Measurements from ENCODE around the gene HBQ1. TPM values are rescaled to one million over a fixed set of nuclear protein-coding genes. Genes with fewer than 3 reads are reported as not detected.
"Not testable (repeated sequence)": the region's sequence is repeated elsewhere in the genome, so short reads cannot be mapped to it uniquely, and the experiment has no call there.

The HBQ1 gene
- total RNA-seq, 1 experiment from 2014 or later, result 3.5 TPM

DNA sequence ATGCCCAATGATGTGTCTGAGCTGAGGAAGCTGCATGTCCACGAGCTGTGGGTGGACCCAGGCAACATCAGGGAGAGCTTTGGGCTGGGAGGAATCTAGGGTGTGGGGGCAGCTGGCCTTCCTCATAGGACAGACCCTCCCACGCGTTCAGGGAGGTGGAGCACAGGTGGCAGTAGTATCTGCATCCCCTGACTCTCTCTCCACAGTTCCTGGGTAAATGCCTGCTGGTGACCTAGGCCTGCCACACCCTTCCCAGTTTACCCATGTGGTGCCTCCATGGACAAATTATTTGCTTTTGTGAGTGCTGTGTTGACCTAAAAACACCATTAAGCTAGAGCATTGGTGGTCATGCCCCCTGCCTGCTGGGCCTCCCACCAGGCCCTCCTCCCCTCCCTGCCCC lies 11.2 kb upstream of the HBQ1 start:
- peaks cover 80% of the 10 kb centered on the region for H3K27me3 Mint-ChIP-seq (ENCODE audit: low read depth)
- no peak for DNase-seq
- Histone ChIP-seq H3K79me2 (ENCODE audit: insufficient read depth, low read length) (no peaks in the 10 kb centered on the region), H4K8ac (replicated peaks; ENCODE audit: insufficient read length, low read depth, low read length) (no peak overlapping the region), H3K9ac (ENCODE audit: extremely low read depth, insufficient read length, low read length) (no peak overlapping the region), H2BK20ac (ENCODE audit: low read depth, low read length, poor library complexity, severe bottlenecking) (no peak overlapping the region), H3K4ac (ENCODE audit: low read depth, low read length) (no peak overlapping the region), H4K20me1 (ENCODE audit: control insufficient read depth, insufficient read depth, insufficient read length) (no peaks in the 10 kb centered on the region), H3K9me3 (ENCODE audit: control insufficient read depth, low read depth, low read length) (no peaks in the 10 kb centered on the region), H3K14ac (ENCODE audit: insufficient read depth, low read length) (no peak overlapping the region), H3K27ac (ENCODE audit: insufficient read length, low read depth, low read length) (no peak overlapping the region), H3K23me2 (ENCODE audit: insufficient read length, low read depth, low read length, poor library complexity, severe bottlenecking) (peaks cover 8% of the 10 kb centered on the region), H3K79me1 (ENCODE audit: insufficient read depth, low read depth, low read length, poor library complexity, severe bottlenecking) (no peaks in the 10 kb centered on the region), H2BK15ac (ENCODE audit: low read depth, low read length) (no peak overlapping the region), H4K91ac (ENCODE audit: insufficient read length, low read depth, low read length) (no peak overlapping the region), H2AFZ (ENCODE audit: low read length) (no peak overlapping the region), H4K5ac (ENCODE audit: insufficient read length, low read depth, low read length) (no peak overlapping the region), H3K18ac (ENCODE audit: insufficient read length, low read depth, low read length) (no peak overlapping the region), H2BK5ac (ENCODE audit: insufficient read length, low read length) (no peak overlapping the region), H2BK120ac (ENCODE audit: low read depth, low read length, poor library complexity, severe bottlenecking) (no peak overlapping the region), H3K56ac (ENCODE audit: insufficient read length, low read depth, low read length) (no peak overlapping the region), H3K23ac (ENCODE audit: insufficient read length, low read depth, low read length) (no peak overlapping the region), H3K4me2 (ENCODE audit: insufficient read depth, insufficient read length, low read length) (no peak overlapping the region), H3K4me1 (ENCODE audit: insufficient read depth, low read length) (no peaks in the 10 kb centered on the region; the same call in 1 of the 2 replicates), H3T11ph (ENCODE audit: low read length) (no peak overlapping the region), H3K27me3 (ENCODE audit: insufficient read depth, low read length) (peaks cover 48% of the 10 kb centered on the region), H2AK5ac (ENCODE audit: insufficient read length, low read length) (no peak overlapping the region), H2BK12ac (ENCODE audit: insufficient read length, low read depth, low read length) (no peak overlapping the region)
- WGBS (ENCODE audit: extremely low coverage, insufficient read length, low lambda C conversion rate), result no CpG with 5 or more reads among the region's 3 CpGs
- H3K36me3 Mint-ChIP-seq (ENCODE audit: insufficient read depth in 1 of 3, low read depth in 3 of 3), result no peaks in the 10 kb centered on the region; a peak in 1 of 7 replicates
- no peak overlapping the region for H3K27ac Mint-ChIP-seq
- peaks cover 31 to 42% of the 10 kb centered on the region in 2 experiments for H3K4me1 Mint-ChIP-seq
- peaks cover 0 to 3% of the 10 kb centered on the region in 2 experiments; a peak in 1 of 5 replicates for H3K9me3 Mint-ChIP-seq
- TF ChIP-seq CTCF (conservative IDR thresholded peaks at IDR 0.05), result no peak
- peak overlapping the region in 1 of 2 experiments; percentile 24; a peak in 1 of 5 replicates for H3K4me3 Mint-ChIP-seq

- not testable (repeated sequence) for H2BK12ac ChIP-seq (ENCODE audit: insufficient read length, low read depth, low read length); H3K9me3 ChIP-seq (ENCODE audit: control insufficient read depth, low read depth, low read length); H3K18ac ChIP-seq (ENCODE audit: insufficient read length, low read depth, low read length); H3K4me2 ChIP-seq (ENCODE audit: insufficient read depth, insufficient read length, low read length); H3K23me2 ChIP-seq (ENCODE audit: insufficient read length, low read depth, low read length, poor library complexity, severe bottlenecking); H2BK15ac ChIP-seq (ENCODE audit: low read depth, low read length); H3K27ac Mint-ChIP-seq; H2BK120ac ChIP-seq (ENCODE audit: low read depth, low read length, poor library complexity, severe bottlenecking); H3K4me1 ChIP-seq (ENCODE audit: insufficient read depth, low read length); H3K79me2 ChIP-seq (ENCODE audit: insufficient read depth, low read length); H3K14ac ChIP-seq (ENCODE audit: insufficient read depth, low read length); H2BK5ac ChIP-seq (ENCODE audit: insufficient read length, low read length); H4K5ac ChIP-seq (ENCODE audit: insufficient read length, low read depth, low read length); H3K4ac ChIP-seq (ENCODE audit: low read depth, low read length); H4K8ac ChIP-seq (replicated peaks; ENCODE audit: insufficient read length, low read depth, low read length); H3K27ac ChIP-seq (ENCODE audit: insufficient read length, low read depth, low read length); H3K9ac ChIP-seq (ENCODE audit: extremely low read depth, insufficient read length, low read length); H2AK5ac ChIP-seq (ENCODE audit: insufficient read length, low read length); H4K20me1 ChIP-seq (ENCODE audit: control insufficient read depth, insufficient read depth, insufficient read length); H3K56ac ChIP-seq (ENCODE audit: insufficient read length, low read depth, low read length); H2BK20ac ChIP-seq (ENCODE audit: low read depth, low read length, poor library complexity, severe bottlenecking); H3T11ph ChIP-seq (ENCODE audit: low read length); H3K23ac ChIP-seq (ENCODE audit: insufficient read length, low read depth, low read length); H2AFZ ChIP-seq (ENCODE audit: low read length); H3K79me1 ChIP-seq (ENCODE audit: insufficient read depth, low read depth, low read length, poor library complexity, severe bottlenecking); H3K36me3 Mint-ChIP-seq (ENCODE audit: insufficient read depth in 1 of 3, low read depth in 3 of 3); H4K91ac ChIP-seq (ENCODE audit: insufficient read length, low read depth, low read length)
- Mint-ChIP-seq H3K4me3 (peak overlapping the region in 1 of 2 experiments; percentile 62; a peak in 2 of 5 replicates), H3K4me1 (peaks cover 37 to 44% of the 10 kb centered on the region in 2 experiments), H3K27me3 (ENCODE audit: low read depth) (peaks cover 88% of the 10 kb centered on the region), H3K9me3 (peaks cover 4 to 10% of the 10 kb centered on the region in 2 experiments; a peak in 2 of 5 replicates)
- H3K27me3 ChIP-seq (ENCODE audit: insufficient read depth, low read length), result peaks cover 56% of the 10 kb centered on the region
- WGBS (ENCODE audit: extremely low coverage, insufficient read length, low lambda C conversion rate), result no CpG with 5 or more reads among the region's 5 CpGs
- DNase-seq, result peak; percentile 59
Measured at GRCh38 chr16:170088-170507, 10.2 kb upstream of the HBQ1 start.
